CD4-positive, alpha-beta memory T cell (primary cell): ENCODE results near the gene SND1. TPM values are rescaled to one million over a fixed set of nuclear protein-coding genes. Genes with fewer than 3 reads are reported as not detected.

Source experiments
- CTCF ChIA-PET: fragments of 350-600 bp; sonication (Branson Sonifier 250); formaldehyde crosslinking; loops from one replicate; lab custom pipeline; 2021; ENCODE audit warnings: inconsistent platforms; ENCODE audit not compliant: partially characterized antibody; lab: Charles Lee
- POLR2A ChIA-PET: fragments of 350-600 bp; sonication (Branson Sonifier 250); formaldehyde crosslinking; loops from one replicate; lab custom pipeline; 2021; ENCODE audit not compliant: partially characterized antibody; lab: Charles Lee
- DNase-seq, 5 donors: peaks; one replicate each; pipeline versions ENCODE4 v3.0.0 to v3.0.0-alpha.2; 2020 to 2022; ENCODE audit warnings: mixed read lengths in 1 of 5
- H3K27ac ChIP-seq: one replicate; pipeline ENCODE4 v1.7.0; 2013; ENCODE audit warnings: low read depth, low read length
- H3K27me3 ChIP-seq: 2 replicates; pipeline ENCODE4 v1.7.0; 2013; ENCODE audit warnings: mild to moderate bottlenecking, low read length, moderate library complexity; ENCODE audit not compliant: insufficient read depth
- H3K36me3 ChIP-seq: 2 replicates; pipeline ENCODE4 v1.7.0; 2013; ENCODE audit warnings: mild to moderate bottlenecking, low read length, moderate library complexity; ENCODE audit not compliant: insufficient read depth
- H3K4me1 ChIP-seq: 2 replicates; pipeline ENCODE4 v1.7.0; 2013; ENCODE audit warnings: mild to moderate bottlenecking, low read length, moderate library complexity; ENCODE audit not compliant: insufficient read depth
- H3K4me3 ChIP-seq, 2 donors: one replicate each; pipeline ENCODE4 v1.7.0; 2013; ENCODE audit warnings: low read length in 2 of 2, mild to moderate bottlenecking in 1 of 2
- H3K9me3 ChIP-seq, 2 donors: one replicate each; pipeline ENCODE4 v1.7.0; 2013; ENCODE audit warnings: low read length in 2 of 2, control low read depth in 1 of 2; ENCODE audit not compliant: control insufficient read depth in 1 of 2
- H3K27ac Mint-ChIP-seq, 7 donors: one replicate each; pipeline ENCODE4 v1.8.0; 2020 to 2021; ENCODE audit warnings: mixed read lengths in 7 of 7, mild to moderate bottlenecking in 6 of 7, inconsistent platforms in 3 of 7, moderate library complexity in 3 of 7
- H3K27me3 Mint-ChIP-seq, 2 donors: one replicate each; pipeline ENCODE4 v1.8.0; 2020 to 2021; ENCODE audit warnings: mixed read lengths in 2 of 2
- H3K36me3 Mint-ChIP-seq, 2 donors: one replicate each; pipeline ENCODE4 v1.8.0; 2020 to 2021; ENCODE audit warnings: mixed read lengths in 2 of 2, inconsistent platforms in 1 of 2, mild to moderate bottlenecking in 1 of 2
- H3K4me1 Mint-ChIP-seq, 4 donors: one replicate each; pipeline ENCODE4 v1.8.0; 2020 to 2021; ENCODE audit warnings: mixed read lengths in 4 of 4, mild to moderate bottlenecking in 1 of 4
- H3K4me3 Mint-ChIP-seq, 8 donors: one replicate each; pipeline ENCODE4 v1.8.0; 2020 to 2021; ENCODE audit warnings: mixed read lengths in 8 of 8, mild to moderate bottlenecking in 7 of 8, moderate library complexity in 6 of 8, inconsistent platforms in 3 of 8
- H3K9me3 Mint-ChIP-seq, 8 donors: one replicate each; pipeline ENCODE4 v1.8.0; 2020 to 2021; ENCODE audit warnings: mixed read lengths in 8 of 8, mild to moderate bottlenecking in 5 of 8, inconsistent platforms in 3 of 8, moderate library complexity in 1 of 8
- intact Hi-C: fragments of 100-400 bp; cut with micrococcal nuclease; formaldehyde crosslinking; loops from one replicate; pipeline ENCODE4 v1.15.1; 2023
- polyA plus RNA-seq, 2 donors: library from polyadenylated mRNA; unstranded; fragments of 300-500 nt; fragmentation: Illumina TruSeq; gene quantifications; one replicate each; pipeline ENCODE4 v1.2.3, GENCODE V29; 2021
- total RNA-seq, 2 experiments: library from RNA; stranded (reverse); gene quantifications; one replicate each; pipeline ENCODE4 v1.2.3, GENCODE V29; 2021

The SND1 gene
- total and polyA plus RNA-seq, 4 experiments from 2014 or later: 119 to 223 (median 171) TPM

DNA sequence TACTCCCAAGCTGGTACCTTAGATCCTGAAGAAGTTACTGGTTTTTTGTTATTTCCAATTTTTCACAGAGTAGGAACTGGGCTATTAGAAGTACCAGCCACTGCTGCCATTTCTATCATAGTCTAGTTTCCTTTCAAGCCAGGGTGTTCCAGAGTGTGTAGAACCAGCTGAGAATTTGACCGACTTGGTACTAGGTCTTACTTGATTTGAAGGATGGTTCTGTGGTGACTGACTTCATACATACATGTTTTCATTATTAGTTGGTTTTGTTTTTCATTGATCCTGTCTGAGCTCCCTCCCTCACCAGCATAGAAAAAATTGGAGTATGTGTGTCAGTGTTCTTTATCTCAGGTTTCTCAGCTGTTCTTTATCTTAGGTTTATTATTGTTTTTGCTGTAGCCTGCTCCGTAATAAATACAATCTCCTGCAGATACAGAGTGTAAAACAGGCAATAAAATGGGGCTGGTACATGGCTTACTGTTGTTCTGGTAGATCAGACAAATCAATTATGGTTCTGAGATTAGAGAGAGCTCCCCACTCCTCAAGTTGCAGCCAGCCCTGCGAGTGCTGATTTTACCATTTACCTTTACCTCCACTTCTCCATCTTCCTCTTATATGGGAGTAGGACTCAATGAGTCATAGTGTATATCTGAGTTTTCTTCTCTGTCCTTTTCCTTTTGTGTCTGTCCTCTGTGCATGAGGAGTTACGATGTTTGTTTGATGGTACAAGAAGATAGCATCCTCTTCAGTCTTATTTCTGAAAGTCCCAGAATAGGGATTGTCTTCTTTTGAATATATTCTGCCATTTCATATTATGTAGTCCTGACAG, 256.6 kb downstream of the SND1 start:
- H3K27me3 Mint-ChIP-seq: no peaks in the 10 kb centered on the region
- intact Hi-C loops: no loop called here
- Histone ChIP-seq H3K27ac (no peak overlapping the region), H3K4me3 (no peak overlapping the region), H3K36me3 (no peaks in the 10 kb centered on the region), H3K27me3 (no peaks in the 10 kb centered on the region), H3K4me1 (no peaks in the 10 kb centered on the region), H3K9me3 (no peaks in the 10 kb centered on the region)
- H3K4me3 Mint-ChIP-seq: no peak overlapping the region
- H3K9me3 Mint-ChIP-seq: no peaks in the 10 kb centered on the region
- ChIA-PET POLR2A (no interaction called here), CTCF (interaction anchor here (0.8 kb wide), 1 partner anchor 199 kb away, joined by 3 read pairs; no protein-coding TSS in a partner anchor)
- peak overlapping the region in 1 of 7 donors; percentile 33 for H3K27ac Mint-ChIP-seq
- peaks cover 18 to 49% of the 10 kb centered on the region in 2 donors for H3K36me3 Mint-ChIP-seq
- no peak for DNase-seq
- H3K4me1 Mint-ChIP-seq: peaks cover 10 to 24% (median 14%) of the 10 kb centered on the region in 4 donors

DNA sequence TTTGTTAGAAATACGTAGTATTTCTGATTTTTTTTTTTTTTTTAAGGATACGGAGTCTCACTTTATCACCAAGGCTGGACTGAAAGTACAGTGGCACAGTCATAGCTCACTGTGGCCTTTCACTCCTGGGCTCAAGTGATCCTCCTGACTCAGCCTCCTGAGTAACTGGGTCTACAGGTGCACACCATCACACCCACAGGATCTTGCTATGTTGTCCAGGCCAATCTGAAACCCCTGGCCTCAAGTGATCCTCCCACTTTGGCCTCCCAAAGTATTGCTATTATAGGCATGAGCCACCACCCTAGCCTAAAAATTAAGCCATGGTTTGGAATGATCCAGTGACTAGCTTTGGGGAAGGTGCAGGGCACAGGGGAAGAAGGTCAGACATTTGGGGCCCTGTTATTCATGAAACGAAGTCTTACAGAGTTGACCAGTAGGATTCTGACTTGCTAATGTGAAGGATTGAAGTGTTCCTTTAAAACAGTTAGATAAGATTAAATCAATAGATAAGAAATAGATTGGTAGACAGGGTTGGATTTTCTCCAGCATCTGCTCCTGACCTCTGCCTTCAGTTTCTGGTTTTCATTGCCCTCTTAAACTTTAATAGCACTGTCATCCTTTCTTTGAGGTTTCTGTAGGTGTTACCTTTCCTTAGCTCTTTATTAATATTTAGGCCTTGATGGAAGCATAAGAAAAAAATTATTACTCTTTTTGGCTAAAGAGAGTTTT, 257.6 kb downstream of the SND1 start:
- H3K4me1 ChIP-seq: no peaks in the 10 kb centered on the region
- DNase-seq: no peak
- Mint-ChIP-seq H3K4me3 (no peak overlapping the region), H3K36me3 (peaks cover 18 to 42% of the 10 kb centered on the region in 2 donors), H3K27me3 (no peaks in the 10 kb centered on the region), H3K9me3 (no peaks in the 10 kb centered on the region), H3K4me1 (peaks cover 10 to 24% (median 12%) of the 10 kb centered on the region in 4 donors), H3K27ac (peak overlapping the region in 1 of 7 donors; percentile 11)
- H3K36me3 ChIP-seq: no peaks in the 10 kb centered on the region
- H3K27ac ChIP-seq: no peak overlapping the region
- intact Hi-C loops: no loop called here
- H3K9me3 ChIP-seq: no peaks in the 10 kb centered on the region
- POLR2A ChIA-PET: no interaction called here
- no peak overlapping the region for H3K4me3 ChIP-seq
- H3K27me3 ChIP-seq: no peaks in the 10 kb centered on the region
- CTCF ChIA-PET: interaction anchor here (0.8 kb wide), 1 partner anchor 200 kb away, joined by 3 read pairs; no protein-coding TSS in a partner anchor

DNA sequence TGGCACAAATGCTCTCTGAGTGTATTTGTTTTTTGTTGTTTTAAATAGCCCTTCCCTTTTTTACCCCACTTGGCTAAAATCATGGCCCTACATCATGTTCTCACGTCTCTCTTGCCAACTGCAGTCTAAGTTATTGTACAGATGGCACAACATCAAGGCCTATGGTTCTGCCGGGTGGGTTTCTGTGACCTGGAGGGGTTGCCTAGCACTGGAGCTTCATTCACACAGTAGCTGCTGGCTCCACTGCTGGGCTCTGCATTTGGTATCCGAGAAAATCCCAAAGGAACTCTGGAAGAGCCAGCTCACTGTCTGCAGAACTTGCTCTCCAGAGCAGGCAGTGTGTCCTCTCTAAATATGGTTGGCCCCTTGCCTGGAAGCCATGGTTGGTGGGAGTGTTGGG, 258.7 kb downstream of the SND1 start:
- no peaks in the 10 kb centered on the region for H3K27me3 ChIP-seq
- H3K36me3 ChIP-seq: no peaks in the 10 kb centered on the region
- no peaks in the 10 kb centered on the region for H3K27me3 Mint-ChIP-seq
- no peaks in the 10 kb centered on the region for H3K9me3 ChIP-seq
- no peak overlapping the region for H3K4me3 Mint-ChIP-seq
- no peak overlapping the region for H3K4me3 ChIP-seq
- H3K4me1 ChIP-seq: no peaks in the 10 kb centered on the region
- H3K27ac Mint-ChIP-seq: no peak overlapping the region
- no peak for DNase-seq
- H3K9me3 Mint-ChIP-seq: no peaks in the 10 kb centered on the region
- POLR2A ChIA-PET: no interaction called here
- H3K27ac ChIP-seq: no peak overlapping the region
- peaks cover 13 to 31% of the 10 kb centered on the region in 2 donors for H3K36me3 Mint-ChIP-seq
- H3K4me1 Mint-ChIP-seq: peaks cover 5 to 18% (median 8%) of the 10 kb centered on the region in 4 donors
- CTCF ChIA-PET: no interaction called here
- intact Hi-C loops: no loop called here

DNA sequence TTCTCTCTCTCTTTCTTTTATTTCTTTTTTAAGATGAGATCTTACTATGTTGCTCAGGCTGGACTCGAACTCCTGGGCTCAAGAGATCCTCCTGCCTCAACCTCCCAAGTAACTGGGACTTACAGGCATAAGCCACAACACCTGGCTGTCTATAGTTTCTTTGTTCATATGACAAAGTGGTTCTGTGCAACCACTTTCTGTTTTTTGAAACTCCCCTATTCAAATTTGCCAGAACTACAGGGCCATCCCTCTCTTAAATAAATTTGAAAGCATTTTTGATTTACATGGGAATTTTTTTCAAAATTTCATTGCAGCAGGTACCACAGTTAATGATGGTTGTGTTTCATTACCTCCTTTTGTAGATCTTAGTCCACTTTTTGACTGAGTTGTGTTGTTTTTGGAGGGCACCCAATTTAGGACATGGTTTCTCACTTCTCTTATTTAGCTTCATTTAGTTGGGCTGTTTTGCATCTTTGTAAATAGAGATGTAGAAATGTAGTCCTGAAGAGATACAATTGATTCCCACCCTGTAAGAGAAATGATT, 260.0 kb downstream of the SND1 start:
- Histone ChIP-seq H3K27ac (no peak overlapping the region), H3K27me3 (no peaks in the 10 kb centered on the region), H3K36me3 (no peaks in the 10 kb centered on the region), H3K9me3 (no peaks in the 10 kb centered on the region), H3K4me1 (no peaks in the 10 kb centered on the region), H3K4me3 (no peak overlapping the region)
- no peak for DNase-seq
- ChIA-PET POLR2A (no interaction called here), CTCF (interaction anchor here (1.5 kb wide), 1 partner anchor 8 kb away, joined by 4 read pairs; no protein-coding TSS in a partner anchor)
- peaks cover 10 to 23% of the 10 kb centered on the region in 2 donors for H3K36me3 Mint-ChIP-seq
- H3K9me3 Mint-ChIP-seq: no peaks in the 10 kb centered on the region
- peaks cover 4 to 15% (median 8%) of the 10 kb centered on the region in 4 donors for H3K4me1 Mint-ChIP-seq
- H3K4me3 Mint-ChIP-seq: no peak overlapping the region
- intact Hi-C loops: no loop called here
- no peak overlapping the region for H3K27ac Mint-ChIP-seq
- H3K27me3 Mint-ChIP-seq: no peaks in the 10 kb centered on the region

DNA sequence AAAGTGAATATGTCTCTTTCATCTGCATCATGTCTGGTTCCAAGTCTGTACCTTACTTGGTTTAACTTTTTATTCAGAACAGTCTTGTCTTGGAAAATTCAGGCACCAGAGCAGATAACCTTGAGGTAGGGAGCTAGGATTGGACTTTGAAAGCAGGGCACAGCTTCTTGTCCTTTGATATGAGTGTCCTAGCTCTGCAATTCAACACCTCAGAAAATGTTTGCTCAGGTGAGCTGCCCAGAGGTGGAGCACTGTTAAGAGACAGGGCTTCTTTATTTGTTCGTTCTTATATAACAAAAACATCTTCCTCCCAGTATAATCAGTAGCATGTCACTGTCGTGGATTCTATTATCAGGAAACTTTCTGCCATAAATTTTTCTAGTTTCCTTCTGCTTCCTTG, 260.9 kb downstream of the SND1 start:
- no peak overlapping the region for H3K27ac ChIP-seq
- Mint-ChIP-seq H3K27ac (no peak overlapping the region), H3K4me1 (peaks cover 4 to 8% (median 6%) of the 10 kb centered on the region in 4 donors), H3K4me3 (no peak overlapping the region), H3K36me3 (peaks cover 10 to 15% of the 10 kb centered on the region in 2 donors), H3K9me3 (no peaks in the 10 kb centered on the region), H3K27me3 (no peaks in the 10 kb centered on the region)
- DNase-seq: no peak
- H3K4me3 ChIP-seq: no peak overlapping the region
- H3K4me1 ChIP-seq: no peaks in the 10 kb centered on the region
- intact Hi-C loops: no loop called here
- CTCF ChIA-PET: interaction anchor here (0.8 to 1.5 kb wide), 2 partner anchors 9 to 223 kb away, joined by 3 to 4 read pairs; no protein-coding TSS in a partner anchor
- H3K9me3 ChIP-seq: no peaks in the 10 kb centered on the region
- no peaks in the 10 kb centered on the region for H3K27me3 ChIP-seq
- no peaks in the 10 kb centered on the region for H3K36me3 ChIP-seq
- POLR2A ChIA-PET: no interaction called here

DNA sequence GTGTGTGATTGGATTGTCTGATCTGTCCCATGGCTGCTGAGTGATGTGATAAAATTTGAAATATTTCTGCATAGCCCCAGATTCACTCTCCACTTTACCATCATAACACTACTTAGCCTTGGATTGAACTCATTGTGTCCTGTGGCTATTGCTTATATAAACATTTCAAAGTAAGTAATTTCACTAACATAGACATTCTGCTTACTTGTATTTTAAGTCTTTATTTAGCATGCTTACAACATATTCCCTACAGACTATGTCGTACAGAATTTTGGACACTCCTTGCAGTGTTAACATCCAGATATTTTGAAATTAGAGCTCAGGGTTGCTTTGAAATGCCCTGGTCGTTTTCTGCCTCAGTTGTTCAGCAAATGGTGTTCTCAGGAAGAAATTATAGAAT, 261.7 kb downstream of the SND1 start:
- intact Hi-C loops: no loop called here
- H3K4me1 Mint-ChIP-seq: peaks cover under 1 to 7% (median 4%) of the 10 kb centered on the region in 4 donors
- CTCF ChIA-PET: interaction anchor here (0.8 to 1.5 kb wide), 2 partner anchors 10 to 222 kb away, joined by 3 to 4 read pairs; no protein-coding TSS in a partner anchor
- DNase-seq: no peak
- no peaks in the 10 kb centered on the region for H3K9me3 Mint-ChIP-seq
- POLR2A ChIA-PET: no interaction called here
- Histone ChIP-seq H3K9me3 (no peaks in the 10 kb centered on the region), H3K27me3 (no peaks in the 10 kb centered on the region), H3K27ac (no peak overlapping the region), H3K4me3 (no peak overlapping the region), H3K36me3 (no peaks in the 10 kb centered on the region), H3K4me1 (no peaks in the 10 kb centered on the region)
- H3K27me3 Mint-ChIP-seq: no peaks in the 10 kb centered on the region
- H3K27ac Mint-ChIP-seq: no peak overlapping the region
- no peak overlapping the region for H3K4me3 Mint-ChIP-seq
- H3K36me3 Mint-ChIP-seq: peaks cover 6 to 15% of the 10 kb centered on the region in 2 donors

DNA sequence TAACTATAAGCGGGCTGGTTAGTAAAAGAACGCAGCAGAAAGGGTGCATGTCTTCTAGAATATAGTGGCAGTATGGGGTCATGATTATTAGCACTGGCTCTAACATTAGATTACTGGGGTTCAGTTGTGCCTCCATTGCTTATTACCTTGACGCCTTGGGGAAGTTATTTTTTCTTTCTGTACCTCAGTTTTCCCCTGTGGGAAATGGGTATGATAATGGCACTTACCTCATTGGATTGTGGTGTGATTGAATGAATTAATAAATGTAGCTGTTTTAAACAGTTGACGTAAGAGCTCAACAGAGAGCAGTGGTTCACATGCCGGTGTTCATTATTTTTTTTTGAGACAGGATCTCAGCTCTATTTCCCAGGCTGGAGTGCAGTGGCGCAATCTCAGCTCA, 262.7 kb downstream of the SND1 start:
- DNase-seq: no peak
- Histone ChIP-seq H3K4me1 (no peaks in the 10 kb centered on the region), H3K4me3 (no peak overlapping the region), H3K9me3 (no peaks in the 10 kb centered on the region), H3K36me3 (no peaks in the 10 kb centered on the region), H3K27me3 (no peaks in the 10 kb centered on the region), H3K27ac (no peak overlapping the region)
- no peaks in the 10 kb centered on the region for H3K27me3 Mint-ChIP-seq
- H3K36me3 Mint-ChIP-seq: peaks cover 0 to 11% of the 10 kb centered on the region in 2 donors
- ChIA-PET POLR2A (no interaction called here), CTCF (no interaction called here)
- no peak overlapping the region for H3K4me3 Mint-ChIP-seq
- peaks cover 0 to 6% (median 1%) of the 10 kb centered on the region in 4 donors for H3K4me1 Mint-ChIP-seq
- H3K27ac Mint-ChIP-seq: no peak overlapping the region
- no peaks in the 10 kb centered on the region for H3K9me3 Mint-ChIP-seq
- intact Hi-C loops: no loop called here
